Trophoblast cell (in vitro differentiated cells and primary cell): ENCODE measurements around the gene MCTP1.

ENCODE experiments used
- DNase-seq, 2 donors: peaks; one replicate each; pipeline ENCODE4 v3.0.0-alpha.2; 2016
- H2AFZ ChIP-seq: 2 replicates; pipeline ENCODE4 v1.6.1; 2013; ENCODE audit warnings: low read length, moderate library complexity, mild to moderate bottlenecking; ENCODE audit not compliant: insufficient read depth, poor library complexity
- H2AK5ac ChIP-seq: 2 replicates; pipeline ENCODE4 v1.6.1; 2013; ENCODE audit warnings: mild to moderate bottlenecking, low read length
- H2BK120ac ChIP-seq: 2 replicates; pipeline ENCODE4 v1.6.1; 2013; ENCODE audit warnings: low read length, mild to moderate bottlenecking, moderate library complexity; ENCODE audit not compliant: insufficient read depth, poor library complexity
- H2BK12ac ChIP-seq: 2 replicates; pipeline ENCODE4 v1.6.1; 2013; ENCODE audit warnings: mild to moderate bottlenecking, low read length, moderate library complexity
- H2BK5ac ChIP-seq: 2 replicates; pipeline ENCODE4 v1.6.1; 2013; ENCODE audit warnings: low read length, low read depth, moderate library complexity, mild to moderate bottlenecking; ENCODE audit not compliant: poor library complexity
- H3K14ac ChIP-seq: 2 replicates; pipeline ENCODE4 v1.6.1; 2013; ENCODE audit warnings: mild to moderate bottlenecking, low read length
- H3K18ac ChIP-seq: 2 replicates; pipeline ENCODE4 v1.6.1; 2013; ENCODE audit warnings: mild to moderate bottlenecking, low read length
- H3K23ac ChIP-seq: 2 replicates; pipeline ENCODE4 v1.6.1; 2013; ENCODE audit warnings: low read length
- H3K27ac ChIP-seq: 2 replicates; pipeline ENCODE4 v1.5.1; 2013; ENCODE audit warnings: low read depth, mild to moderate bottlenecking, inconsistent platforms, low read length, moderate library complexity
- H3K27me3 ChIP-seq: 2 replicates; pipeline ENCODE4 v1.6.1; 2013; ENCODE audit warnings: inconsistent platforms, mild to moderate bottlenecking, low read length, moderate library complexity; ENCODE audit not compliant: insufficient read depth
- H3K36me3 ChIP-seq, 2 experiments: 1 replicate in 1 of 2; 2 replicates in 1 of 2; pipeline ENCODE4 v1.6.1; 2013; ENCODE audit warnings: low read length in 2 of 2, mild to moderate bottlenecking in 2 of 2, moderate library complexity in 1 of 2; ENCODE audit not compliant: insufficient read depth in 2 of 2, control insufficient read depth in 1 of 2
- H3K4ac ChIP-seq: 2 replicates; pipeline ENCODE4 v1.6.1; 2013; ENCODE audit warnings: low read depth, mild to moderate bottlenecking, low read length, moderate library complexity
- H3K4me1 ChIP-seq, 2 experiments: 1 replicate in 1 of 2; 2 replicates in 1 of 2; pipeline ENCODE4 v1.6.1; 2013; ENCODE audit warnings: low read length in 2 of 2, mild to moderate bottlenecking in 2 of 2, moderate library complexity in 1 of 2; ENCODE audit not compliant: insufficient read depth in 2 of 2, control insufficient read depth in 1 of 2
- H3K4me2 ChIP-seq: 2 replicates; pipeline ENCODE4 v1.6.1; 2013; ENCODE audit warnings: inconsistent platforms, mild to moderate bottlenecking, low read length, moderate library complexity
- H3K4me3 ChIP-seq: 2 replicates; pipeline ENCODE4 v1.5.1; 2013; ENCODE audit warnings: mild to moderate bottlenecking, low read depth, low read length, inconsistent platforms
- H3K79me1 ChIP-seq: one replicate; pipeline ENCODE4 v1.6.1; 2013; ENCODE audit warnings: low read length
- H3K79me2 ChIP-seq: 2 replicates; pipeline ENCODE4 v1.6.1; 2013; ENCODE audit warnings: low read length, mild to moderate bottlenecking; ENCODE audit not compliant: control insufficient read depth, insufficient read depth, poor library complexity
- H3K9ac ChIP-seq: 2 replicates; pipeline ENCODE4 v1.6.1; 2013; ENCODE audit warnings: mild to moderate bottlenecking, low read length
- H3K9me3 ChIP-seq: 2 replicates; pipeline ENCODE4 v1.6.1; 2013; ENCODE audit warnings: low read depth, mild to moderate bottlenecking, control low read depth, inconsistent platforms, low read length; ENCODE audit not compliant: insufficient read depth
- H4K12ac ChIP-seq: 2 replicates; pipeline ENCODE4 v1.6.1; 2013; ENCODE audit warnings: low read depth, mild to moderate bottlenecking, low read length, moderate library complexity
- H4K8ac ChIP-seq: 2 replicates; pipeline ENCODE4 v1.6.1; 2013; ENCODE audit warnings: low read depth, mild to moderate bottlenecking, low read length, moderate library complexity
- H4K91ac ChIP-seq: one replicate; pipeline ENCODE4 v1.6.1; 2013; ENCODE audit warnings: low read depth, mild to moderate bottlenecking, low read length, moderate library complexity
- WGBS: extraction: QIAGEN DNeasy Blood & Tissue Kit; methylation state at CpG from one replicate; pipeline ENCODE4 v1.1.7; 2013; ENCODE audit warnings: missing lambda C conversion rate; ENCODE audit not compliant: insufficient read length, insufficient coverage; ENCODE audit errors: extremely low coverage; 5-methylcytosine and 5-hydroxymethylcytosine counted together

MCTP1 gene

GRCh38 chr5:95027775-95028174, 257.1 kb downstream of the MCTP1 start:
- Histone ChIP-seq H4K12ac (no peak overlapping the region), H3K4ac (no peak overlapping the region), H3K4me2 (no peak overlapping the region), H2BK5ac (no peak overlapping the region), H3K4me3 (no peak overlapping the region), H2AK5ac (no peak overlapping the region), H3K27me3 (no peaks in the 10 kb centered on the region), H3K27ac (no peak overlapping the region), H3K36me3 (no peaks in the 10 kb centered on the region), H3K9ac (no peak overlapping the region), H4K91ac (no peak overlapping the region), H2BK12ac (no peak overlapping the region), H3K9me3 (no peaks in the 10 kb centered on the region), H3K18ac (no peak overlapping the region), H4K8ac (no peak overlapping the region), H3K79me1 (no peaks in the 10 kb centered on the region), H3K14ac (no peak overlapping the region), H3K23ac (no peak overlapping the region), H2BK120ac (no peak overlapping the region), H3K4me1 (no peaks in the 10 kb centered on the region), H3K79me2 (no peaks in the 10 kb centered on the region), H2AFZ (no peak overlapping the region)
- DNase-seq, result no peak
- no CpG with 5 or more reads among the region's 3 CpGs for WGBS

GRCh38 chr5:95027151-95027721, 257.7 kb downstream of the MCTP1 start:
- no peak for DNase-seq
- Histone ChIP-seq H4K12ac (no peak overlapping the region), H2AK5ac (no peak overlapping the region), H3K27ac (no peak overlapping the region), H3K79me2 (no peaks in the 10 kb centered on the region), H4K8ac (no peak overlapping the region), H3K9me3 (no peaks in the 10 kb centered on the region), H3K4me3 (no peak overlapping the region), H3K4ac (no peak overlapping the region), H3K4me2 (no peak overlapping the region), H3K27me3 (no peaks in the 10 kb centered on the region), H3K18ac (no peak overlapping the region), H3K36me3 (no peaks in the 10 kb centered on the region), H2AFZ (no peak overlapping the region), H3K9ac (no peak overlapping the region), H2BK120ac (no peak overlapping the region), H3K14ac (no peak overlapping the region), H2BK12ac (no peak overlapping the region), H3K23ac (no peak overlapping the region), H3K4me1 (no peaks in the 10 kb centered on the region), H4K91ac (no peak overlapping the region), H2BK5ac (no peak overlapping the region), H3K79me1 (no peaks in the 10 kb centered on the region)
- WGBS, result no CpG with 5 or more reads among the region's 5 CpGs

- Histone ChIP-seq H3K36me3 (no peaks in the 10 kb centered on the region), H2AFZ (no peak overlapping the region), H3K4me3 (no peak overlapping the region), H3K14ac (no peak overlapping the region), H3K79me1 (no peaks in the 10 kb centered on the region), H3K9ac (no peak overlapping the region), H3K79me2 (no peaks in the 10 kb centered on the region), H2BK120ac (no peak overlapping the region), H2AK5ac (no peak overlapping the region), H3K4ac (no peak overlapping the region), H3K9me3 (no peaks in the 10 kb centered on the region), H3K23ac (no peak overlapping the region), H3K4me1 (no peaks in the 10 kb centered on the region), H4K91ac (no peak overlapping the region), H3K27me3 (no peaks in the 10 kb centered on the region), H4K12ac (no peak overlapping the region), H4K8ac (no peak overlapping the region), H3K27ac (no peak overlapping the region), H2BK12ac (no peak overlapping the region), H2BK5ac (no peak overlapping the region), H3K18ac (no peak overlapping the region), H3K4me2 (no peak overlapping the region)
- no peak for DNase-seq
- WGBS, result no CpG with 5 or more reads among the region's 2 CpGs
Observed at GRCh38 chr5:95026718-95027117, 258.2 kb downstream of the MCTP1 start.

GRCh38 chr5:95022967-95023695, 261.8 kb downstream of the MCTP1 start:
- Histone ChIP-seq H3K23ac (no peak overlapping the region), H3K9ac (no peak overlapping the region), H2BK5ac (no peak overlapping the region), H2AK5ac (no peak overlapping the region), H3K79me1 (no peaks in the 10 kb centered on the region), H2BK120ac (no peak overlapping the region), H2AFZ (no peak overlapping the region), H3K36me3 (no peaks in the 10 kb centered on the region), H4K91ac (no peak overlapping the region), H4K8ac (no peak overlapping the region), H2BK12ac (no peak overlapping the region), H3K27me3 (no peaks in the 10 kb centered on the region), H3K14ac (no peak overlapping the region), H3K79me2 (no peaks in the 10 kb centered on the region), H4K12ac (no peak overlapping the region), H3K4ac (no peak overlapping the region), H3K27ac (no peak overlapping the region), H3K4me1 (no peaks in the 10 kb centered on the region), H3K4me2 (no peak overlapping the region), H3K18ac (no peak overlapping the region), H3K4me3 (no peak overlapping the region), H3K9me3 (no peaks in the 10 kb centered on the region)
- no peak for DNase-seq
- no CpG with 5 or more reads among the region's 5 CpGs for WGBS
